ENCODE measurements around the gene CCDC24.

Gene CCDC24

GRCh38 chr1:43991476-43992231 lies at the start of gene CCDC24:
Gene CCDC24, plus strand, starts transcription at chr1:43991599. Its CDS starts 280 bp downstream, at chr1:43991879.
- peak; percentile 53 for DNase-seq (ENCODE audit: low read depth)

GRCh38 chr1:43942411-43942810 lies 49.0 kb upstream of the CCDC24 start:
- no peak for DNase-seq (ENCODE audit: low read depth)

GRCh38 chr1:43944860-43945259 lies 46.5 kb upstream of the CCDC24 start:
- no peak for DNase-seq (ENCODE audit: low read depth)

- no peak for DNase-seq (ENCODE audit: low read depth)
Observed at GRCh38 chr1:43945674-43946235, 45.6 kb upstream of the CCDC24 start.

- DNase-seq (ENCODE audit: low read depth): peak; percentile 85
Observed at GRCh38 chr1:43946236-43947060, 45.0 kb upstream of the CCDC24 start, which contains the start of gene IPO13. Gene IPO13, plus strand, starts transcription at chr1:43946950. Its CDS starts 651 bp downstream, at chr1:43947601.

- DNase-seq (ENCODE audit: low read depth): no peak
Observed at GRCh38 chr1:43947061-43947873, 44.1 kb upstream of the CCDC24 start.

- no peak for DNase-seq (ENCODE audit: low read depth)
Observed at GRCh38 chr1:43947874-43948437, 43.4 kb upstream of the CCDC24 start.

- no peak for DNase-seq (ENCODE audit: low read depth)
Observed at GRCh38 chr1:43949678-43950077, 41.7 kb upstream of the CCDC24 start.

GRCh38 chr1:43951021-43951985 lies 40.1 kb upstream of the CCDC24 start:
- DNase-seq (ENCODE audit: low read depth): no peak

GRCh38 chr1:43952731-43953346 lies 38.6 kb upstream of the CCDC24 start:
- no peak for DNase-seq (ENCODE audit: low read depth)

GRCh38 chr1:43953361-43953760 lies 38.0 kb upstream of the CCDC24 start:
- no peak for DNase-seq (ENCODE audit: low read depth)

GRCh38 chr1:43954036-43954435 lies 37.4 kb upstream of the CCDC24 start:
- no peak for DNase-seq (ENCODE audit: low read depth)

- DNase-seq (ENCODE audit: low read depth): no peak
Observed at GRCh38 chr1:43956234-43956633, 35.2 kb upstream of the CCDC24 start.

GRCh38 chr1:43957407-43958040 lies 33.9 kb upstream of the CCDC24 start:
- DNase-seq (ENCODE audit: low read depth): no peak

GRCh38 chr1:43958351-43959255 lies 32.8 kb upstream of the CCDC24 start:
- DNase-seq (ENCODE audit: low read depth): no peak

- DNase-seq (ENCODE audit: low read depth): no peak
Observed at GRCh38 chr1:43960798-43961197, 30.6 kb upstream of the CCDC24 start.

GRCh38 chr1:43961692-43962091 lies 29.7 kb upstream of the CCDC24 start:
- DNase-seq (ENCODE audit: low read depth): no peak

GRCh38 chr1:43962324-43962723 lies 29.1 kb upstream of the CCDC24 start:
- no peak for DNase-seq (ENCODE audit: low read depth)

All from stimulated activated CD8-positive, alpha-beta memory T cell treated with anti-CD3 and anti-CD28 coated beads, Interleukin-7, amount 100 ng/mL, for 24 hours (primary cell).